Fibroblast of skin of right quadriceps (primary cell): Measurements from ENCODE around the gene KRT13.
"Not testable (repeated sequence)": the region's sequence is repeated elsewhere in the genome, so short reads cannot be mapped to it uniquely, and the experiment has no call there.

Experiments
- DNase-seq: peaks from one replicate; pipeline ENCODE4 v3.0.0-alpha.2; 2013

The KRT13 gene

DNA sequence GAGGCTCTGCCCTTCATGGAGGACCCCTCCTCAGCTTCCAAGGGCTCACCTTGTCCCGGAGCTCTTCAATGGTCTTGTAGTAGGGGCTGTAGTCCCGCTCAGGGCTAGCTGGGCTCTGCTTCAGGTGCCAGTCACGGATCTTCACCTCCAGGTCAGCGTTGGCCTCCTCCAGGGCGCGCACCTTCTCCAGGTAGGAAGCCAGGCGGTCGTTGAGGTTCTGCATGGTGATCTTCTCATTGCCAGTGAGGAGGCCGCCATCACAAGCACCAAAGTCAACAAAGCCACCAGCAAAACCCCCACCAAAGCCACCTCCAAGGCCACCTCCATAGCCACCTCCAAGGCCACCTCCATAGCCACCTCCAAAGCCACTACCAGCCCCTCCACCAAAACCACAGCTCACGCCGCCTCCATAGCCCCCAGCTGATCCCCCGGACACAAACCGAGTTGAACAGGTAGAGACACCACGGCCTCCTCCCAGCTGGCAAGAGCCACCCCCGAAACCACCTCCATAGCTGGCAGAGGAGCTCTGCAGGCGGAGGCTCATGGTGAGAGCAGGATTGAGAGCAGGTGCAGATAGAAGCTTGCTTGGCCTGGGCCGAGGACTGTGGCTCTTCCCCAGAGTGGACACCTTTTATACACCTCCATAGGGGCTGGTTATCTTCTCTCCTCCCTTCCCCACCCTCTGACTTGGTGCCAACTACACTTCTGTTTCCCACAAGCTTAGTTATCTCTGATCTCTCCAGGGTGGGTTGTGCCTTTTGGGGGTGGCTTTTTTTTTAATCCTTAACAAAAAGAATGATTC is at the start of gene KRT13:
Gene KRT13, minus strand, starts transcription at position 606 of the 802 bp plus-strand sequence. Its CDS starts 62 bp downstream, at position 544.
- DNase-seq, result no peak

DNA sequence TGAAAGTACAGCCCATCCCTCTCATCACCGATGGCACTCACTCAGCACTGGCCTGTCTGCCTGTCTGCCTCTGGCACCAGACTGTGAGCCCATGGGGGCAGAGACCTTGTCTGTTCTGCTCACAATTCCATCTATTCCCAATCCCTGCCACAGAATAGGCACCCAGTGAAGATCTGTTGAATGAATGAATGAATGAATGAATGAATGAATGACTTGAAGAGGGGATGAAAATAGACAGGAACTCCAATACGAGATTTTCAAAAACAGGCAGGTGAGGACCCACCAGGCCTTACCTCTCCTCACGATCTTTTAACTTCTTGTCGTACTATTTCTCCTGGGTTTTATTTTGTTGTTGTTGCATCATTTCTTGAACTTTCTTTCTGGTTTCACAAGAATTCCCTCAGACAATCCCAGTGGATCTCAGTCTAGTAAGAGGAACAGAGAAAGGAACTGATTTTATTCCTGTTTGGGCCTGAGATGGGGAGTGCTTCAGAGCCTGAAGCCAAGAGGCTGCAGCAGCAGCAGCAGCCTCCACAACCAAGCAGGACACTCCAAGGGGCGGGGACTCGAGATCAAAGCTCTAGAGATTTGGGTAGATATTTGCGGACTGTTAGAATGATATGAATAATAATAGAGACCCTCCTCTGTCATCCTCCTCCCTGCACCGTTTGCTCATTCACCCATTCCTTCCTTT is 48.7 kb upstream of the KRT13 start:
- no peak for DNase-seq

DNA sequence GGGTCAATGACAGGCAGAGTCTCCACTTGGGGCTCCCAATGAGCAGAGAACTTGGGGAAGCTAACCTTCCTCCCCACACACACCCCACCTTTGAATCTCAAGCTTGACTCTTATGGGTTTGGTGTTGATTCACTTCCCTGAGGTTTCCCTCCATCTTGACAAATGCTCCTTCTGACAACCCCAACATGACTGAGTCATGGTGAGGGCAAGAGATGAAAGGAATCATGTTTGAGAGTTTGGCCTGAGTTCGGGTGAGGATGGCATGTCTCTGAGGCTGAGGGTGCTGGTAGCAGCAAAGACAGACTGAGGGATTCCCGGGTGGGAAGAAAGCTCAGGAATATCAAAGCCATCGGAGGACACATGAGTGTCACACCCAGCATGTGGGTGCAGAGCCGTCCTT is 47.8 kb upstream of the KRT13 start:
- no peak for DNase-seq

GRCh38 chr17:41552455-41552854 is 47.0 kb upstream of the KRT13 start:
- DNase-seq, result no peak

GRCh38 chr17:41551365-41551764 is 46.0 kb upstream of the KRT13 start:
- peak; percentile 41 for DNase-seq

DNA sequence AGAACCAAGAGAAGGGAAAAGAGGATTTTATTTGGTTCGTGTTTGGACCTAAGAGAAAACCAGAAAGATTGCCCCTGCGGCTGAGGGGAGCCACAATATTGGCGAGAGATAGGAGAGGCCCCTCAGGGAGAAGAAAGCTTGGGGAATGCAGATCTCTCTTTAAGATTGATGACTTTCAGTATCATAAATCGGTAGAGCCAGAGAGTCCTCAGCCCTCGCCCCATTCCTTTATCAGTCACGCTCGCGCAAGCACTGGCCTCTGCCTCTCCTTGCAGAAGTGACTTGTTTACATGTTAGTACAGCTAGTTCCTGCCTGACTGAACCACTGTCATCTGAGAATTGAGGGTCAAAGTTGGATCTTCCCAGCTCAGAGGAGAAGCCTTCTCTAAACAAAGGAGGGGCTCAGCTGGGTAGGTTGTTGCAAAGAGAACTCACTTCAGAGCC is 44.2 kb upstream of the KRT13 start:
- no peak for DNase-seq

DNA sequence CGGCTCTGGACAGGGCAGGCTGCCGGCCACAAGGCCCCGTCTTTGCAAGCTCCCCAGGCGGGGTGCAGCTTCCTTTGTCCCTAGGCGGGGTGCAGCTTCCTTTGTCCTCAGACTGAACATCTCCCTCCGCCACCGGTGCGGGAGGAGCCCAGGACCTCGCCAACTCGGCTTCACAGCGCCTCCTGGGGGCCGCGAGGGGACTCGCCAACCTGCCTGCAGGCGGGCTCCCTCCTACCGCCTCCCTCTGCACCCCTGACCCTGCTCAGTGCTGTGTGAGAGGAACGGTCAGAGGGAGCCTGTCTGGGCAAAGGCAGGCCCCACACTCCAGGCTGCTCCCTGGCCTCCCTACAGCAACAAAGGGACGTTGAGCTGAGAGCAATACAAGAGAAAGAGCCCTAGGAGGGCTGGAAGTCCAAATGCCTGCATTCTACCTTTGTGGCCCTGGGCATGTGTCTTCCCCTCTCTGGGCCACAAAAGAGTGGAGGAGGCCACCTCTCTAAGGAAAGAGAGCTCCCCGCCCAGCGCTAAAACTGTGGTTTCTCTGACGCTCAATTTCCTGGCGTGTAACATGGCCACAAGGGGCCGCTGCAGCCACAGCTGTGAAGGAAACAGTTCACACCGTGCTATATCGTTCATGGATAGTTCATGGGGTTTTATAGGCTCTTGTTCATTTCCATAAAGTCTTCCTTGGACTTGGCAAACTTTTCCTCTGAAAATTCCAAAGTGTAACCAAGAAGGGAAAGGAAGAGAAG is 43.6 kb upstream of the KRT13 start:
- DNase-seq, result peak; percentile 91

DNA sequence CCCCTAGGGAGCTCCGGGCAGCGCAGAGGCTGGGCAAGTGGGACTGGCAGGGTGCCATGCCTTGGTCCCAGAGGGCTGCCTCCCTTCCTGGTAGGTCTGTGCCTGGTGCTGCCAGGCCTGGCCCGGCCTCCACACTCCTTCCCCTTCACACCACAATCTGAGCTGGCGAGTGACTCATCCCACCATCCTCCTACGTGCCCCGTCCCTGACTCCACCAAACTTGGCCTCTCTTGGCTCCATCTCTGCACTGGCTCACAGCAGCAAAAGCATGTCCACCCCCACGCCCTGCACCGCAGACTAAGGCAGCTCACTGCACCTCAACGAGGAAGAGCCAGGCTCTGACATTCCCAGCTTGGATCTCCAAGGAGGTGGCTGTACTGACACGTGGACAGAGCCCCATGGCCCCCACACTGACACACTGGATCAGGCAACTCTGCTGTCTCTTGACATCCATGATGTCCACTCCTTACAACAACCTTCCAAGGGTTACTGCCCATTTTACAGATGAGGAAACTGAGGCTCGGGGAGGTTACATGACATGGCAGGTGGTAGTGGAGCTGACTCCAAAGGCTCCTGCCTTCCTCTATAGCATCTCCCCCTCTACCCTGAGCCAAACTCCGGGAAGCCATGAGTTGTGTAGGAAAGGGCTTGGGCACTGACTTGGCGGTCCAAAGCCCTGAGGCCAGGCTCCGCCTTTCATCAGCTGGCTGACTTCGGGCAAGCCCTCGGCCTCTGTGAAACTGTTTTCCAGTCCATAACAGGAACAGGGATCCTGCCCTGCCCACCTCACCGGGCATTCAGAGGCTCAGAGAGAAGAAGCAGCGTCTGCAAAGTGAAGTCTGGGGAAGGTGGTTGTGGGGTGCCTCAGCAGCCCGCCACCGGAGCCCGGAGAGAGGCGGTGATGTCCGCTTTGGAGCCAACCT is 42.8 kb upstream of the KRT13 start:
- peak; percentile 98 for DNase-seq

GRCh38 chr17:41547378-41547841 is 42.0 kb upstream of the KRT13 start:
- no peak for DNase-seq

- no peak for DNase-seq
These were observed 41.4 kb upstream of the KRT13 start for GRCh38 chr17:41546819-41547218.

DNA sequence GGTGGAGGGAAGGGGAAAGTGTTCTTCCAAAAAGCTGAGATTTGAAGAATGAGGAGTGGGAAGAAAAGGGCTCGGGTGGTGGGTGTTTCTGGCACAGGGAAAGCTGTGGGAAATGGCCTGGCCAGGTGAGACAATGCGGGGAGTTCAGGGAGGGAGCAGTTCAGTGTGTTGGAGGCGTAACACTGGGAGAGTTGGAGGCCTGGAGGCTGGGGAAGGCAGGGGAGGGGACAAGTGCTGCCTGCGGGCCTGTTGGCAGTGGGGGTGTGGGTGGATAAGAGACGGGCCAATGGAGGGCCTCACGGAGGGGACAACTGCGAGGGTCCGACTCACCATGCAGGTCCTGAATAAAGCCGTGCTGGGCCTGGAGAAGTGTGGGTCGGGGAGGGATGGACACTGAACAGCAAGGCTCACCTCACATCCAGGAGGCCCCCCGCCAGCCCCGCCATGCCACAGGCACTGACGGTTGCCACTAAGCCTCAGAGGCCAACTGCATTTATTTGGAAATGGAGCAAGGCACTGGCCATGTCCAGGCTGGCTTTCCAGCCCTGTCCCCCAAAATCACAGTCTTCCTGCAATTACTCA is 40.5 kb upstream of the KRT13 start:
- DNase-seq, result no peak

GRCh38 chr17:41544935-41545334 is 39.5 kb upstream of the KRT13 start:
- no peak for DNase-seq

DNA sequence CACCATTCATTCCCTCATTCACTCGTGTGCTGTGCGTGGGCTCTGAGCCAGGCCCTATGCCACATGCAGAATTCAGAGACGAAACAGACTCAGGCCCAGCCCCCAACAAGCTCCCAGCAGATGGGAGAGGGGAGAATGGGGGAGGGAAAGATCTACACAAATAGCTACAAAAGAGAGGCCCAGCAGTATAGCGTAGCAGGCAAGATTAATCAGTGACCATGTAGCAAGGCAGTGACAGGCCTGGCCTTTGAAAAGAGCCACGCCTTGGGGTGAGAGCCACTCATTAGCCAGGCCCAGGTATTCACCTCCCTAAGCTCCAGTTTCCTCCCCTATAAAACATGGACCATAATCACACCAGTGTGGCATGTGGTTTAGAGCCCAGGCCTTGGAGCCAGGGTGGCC is 39.1 kb upstream of the KRT13 start:
- peak; percentile 37 for DNase-seq

DNA sequence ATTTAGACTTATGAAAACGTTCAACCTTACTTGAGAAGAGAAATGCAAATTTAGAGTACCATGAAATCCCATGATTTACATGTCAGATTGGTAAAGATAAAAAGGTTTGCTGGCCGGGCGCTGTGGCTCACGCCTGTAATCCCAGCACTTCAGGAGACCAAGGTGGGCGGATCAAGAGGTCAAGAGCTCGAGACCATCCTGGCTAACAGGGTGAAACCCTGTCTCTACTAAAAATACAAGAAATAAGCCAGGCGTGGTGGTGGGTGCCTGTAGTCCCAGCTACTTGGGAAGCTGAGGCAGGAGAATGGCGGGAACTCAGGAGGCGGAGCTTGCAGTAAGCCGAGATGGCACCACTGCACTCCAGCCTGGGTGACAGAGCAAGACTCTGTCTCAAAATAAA is 37.4 kb upstream of the KRT13 start:
- not testable (repeated sequence) for DNase-seq

DNA sequence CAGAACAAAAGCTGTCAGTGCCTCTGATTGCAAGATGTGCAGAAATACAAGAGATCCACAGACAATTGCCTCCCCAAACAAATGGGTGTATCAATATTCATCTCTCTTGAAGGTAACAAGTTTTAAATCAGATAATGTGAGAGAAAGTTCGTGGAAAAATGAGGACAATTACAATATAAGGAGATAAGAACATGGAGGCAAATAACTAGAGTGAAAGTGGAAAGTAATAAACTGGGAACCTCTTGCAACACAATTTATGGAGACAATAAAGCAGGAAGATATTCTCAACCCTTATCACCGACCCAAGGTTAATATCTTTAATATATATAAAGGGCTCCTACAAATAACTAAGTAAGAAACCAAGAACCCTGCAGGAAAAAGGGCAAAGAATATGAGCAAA is 36.9 kb upstream of the KRT13 start:
- DNase-seq, result no peak

GRCh38 chr17:41540921-41541625 is 35.7 kb upstream of the KRT13 start:
- no peak for DNase-seq

DNA sequence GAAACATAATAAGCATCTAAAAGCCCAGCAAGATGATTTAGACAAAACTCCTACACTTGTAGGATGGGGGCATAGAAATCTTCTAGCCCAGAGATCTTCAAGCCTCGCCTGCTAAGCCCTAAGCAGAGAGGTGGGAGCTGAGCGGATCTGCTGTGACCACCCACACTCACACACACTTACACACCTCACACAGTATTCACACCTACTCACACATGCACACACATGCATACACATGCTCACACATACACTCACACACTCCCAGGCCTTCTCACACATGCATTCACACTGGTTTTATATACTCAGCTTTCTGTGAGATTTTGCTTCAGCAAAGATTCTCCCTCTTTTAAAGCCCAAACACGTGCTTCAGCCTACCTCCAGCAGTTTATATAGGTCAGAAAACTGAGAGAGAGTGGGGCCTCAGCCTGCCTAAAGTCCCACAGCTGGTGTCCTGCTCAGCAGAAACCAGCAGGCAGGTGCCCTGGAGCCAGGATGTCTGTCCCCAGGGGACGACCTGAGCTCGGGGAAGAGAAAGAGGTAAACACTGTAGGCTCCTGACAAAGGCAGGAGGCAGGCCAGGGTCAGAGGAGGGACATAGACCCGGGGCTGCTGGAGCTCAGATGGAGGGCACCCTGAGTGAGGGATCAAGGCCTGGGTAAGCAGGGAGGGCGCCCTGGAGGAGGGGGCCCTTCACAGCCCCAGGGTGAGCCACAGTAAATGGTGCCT is 34.7 kb upstream of the KRT13 start:
- DNase-seq, result no peak

- peak; percentile 48 for DNase-seq
These were observed 33.7 kb upstream of the KRT13 start for GRCh38 chr17:41539071-41539492.

DNA sequence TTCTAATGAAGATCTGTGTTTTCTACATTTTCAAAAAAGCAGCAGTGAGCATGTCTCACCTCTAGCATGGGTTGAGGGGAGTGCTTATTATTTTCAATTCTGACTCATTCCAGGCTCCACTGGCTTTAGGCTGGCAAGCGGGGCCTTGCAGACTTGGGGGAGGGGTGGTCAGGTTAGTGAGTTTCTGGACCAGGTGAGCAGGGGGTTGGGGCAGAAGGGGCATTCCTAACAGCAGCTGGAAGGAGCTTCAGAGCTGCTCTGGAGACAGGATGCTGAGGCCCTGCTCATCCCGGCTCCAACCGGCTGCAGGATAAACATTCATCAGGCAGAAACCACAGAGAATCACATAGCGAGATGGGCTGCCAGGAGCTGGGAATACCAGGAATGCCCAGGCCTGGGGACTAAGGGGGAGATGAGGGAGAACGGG is 33.2 kb upstream of the KRT13 start:
- DNase-seq, result peak; percentile 79

GRCh38 chr17:41537990-41538389 is 32.6 kb upstream of the KRT13 start:
- peak; percentile 57 for DNase-seq

- no peak for DNase-seq
These were observed 32.2 kb upstream of the KRT13 start for GRCh38 chr17:41537614-41537954.
